GM18861 (cell line): ENCODE measurements around the gene KIF26A.
"Not testable (repeated sequence)": the region's sequence is repeated elsewhere in the genome, so short reads cannot be mapped to it uniquely, and the experiment has no call there.

Experiments
- ATAC-seq: cut with Tn5 transposase; IDR thresholded peaks from one replicate; pipeline ENCODE4 v1.9.1; 2021; ENCODE audit not compliant: unreplicated experiment

Gene KIF26A

GRCh38 chr14:104206281-104206904 is 68.0 kb downstream of the KIF26A start:
- ATAC-seq = no peak

- no peak for ATAC-seq
Observed at GRCh38 chr14:104207142-104208014, 69.0 kb downstream of the KIF26A start.

- not testable (repeated sequence) for ATAC-seq
Observed at GRCh38 chr14:104208015-104208295, 69.6 kb downstream of the KIF26A start.

GRCh38 chr14:104208331-104208730 is 69.9 kb downstream of the KIF26A start:
- not testable (repeated sequence) for ATAC-seq

GRCh38 chr14:104209071-104209470 is 70.7 kb downstream of the KIF26A start:
- ATAC-seq = not testable (repeated sequence)

- ATAC-seq = no peak
Observed at GRCh38 chr14:104209985-104210816, 71.8 kb downstream of the KIF26A start.

- ATAC-seq = no peak
Observed at GRCh38 chr14:104210817-104211195, 72.4 kb downstream of the KIF26A start.

GRCh38 chr14:104211215-104211614 is 72.8 kb downstream of the KIF26A start:
- no peak for ATAC-seq

- no peak for ATAC-seq
Observed at GRCh38 chr14:104211741-104212140, 73.4 kb downstream of the KIF26A start.

- ATAC-seq = no peak
Observed at GRCh38 chr14:104212206-104213095, 74.1 kb downstream of the KIF26A start.

- no peak for ATAC-seq
Observed at GRCh38 chr14:104213301-104214034, 75.1 kb downstream of the KIF26A start.

- ATAC-seq = no peak
Observed at GRCh38 chr14:104214431-104215218, 76.2 kb downstream of the KIF26A start.

- ATAC-seq = no peak
Observed at GRCh38 chr14:104215706-104216334, 77.4 kb downstream of the KIF26A start.

- no peak for ATAC-seq
Observed at GRCh38 chr14:104216457-104216856, 78.1 kb downstream of the KIF26A start.

GRCh38 chr14:104217486-104218360 is 79.3 kb downstream of the KIF26A start:
- ATAC-seq = no peak

- no peak for ATAC-seq
Observed at GRCh38 chr14:104218361-104219180, 80.2 kb downstream of the KIF26A start.

- no peak for ATAC-seq
Observed at GRCh38 chr14:104219731-104220214, 81.4 kb downstream of the KIF26A start.
